Activated T-cell treated with anti-CD3 and anti-CD28 coated beads, Interleukin-2, amount 50 U/mL, for 72 hours (primary cell): Measurements from ENCODE around the gene CACNA1C. TPM values are rescaled to one million over a fixed set of nuclear protein-coding genes. Genes with fewer than 3 reads are reported as not detected.

Source experiments
- ATAC-seq, 2 donors: fragments of 150-1000 bp; cut with Tn5 transposase; replicated peaks in 1 of 2; 2 replicates each; pipeline ENCODE4 v1.10.0; 2021; ENCODE audit warnings: moderate library complexity in 2 of 2, mild to moderate bottlenecking in 1 of 2
- DNase-seq, 2 donors: peaks; one replicate each; pipeline ENCODE4 v3.0.0; 2021 to 2022; ENCODE audit warnings: mixed read lengths in 1 of 2
- H3K27ac Mint-ChIP-seq: one replicate; pipeline ENCODE4 v1.8.0; 2022; ENCODE audit warnings: mild to moderate bottlenecking, moderate library complexity, mixed read lengths
- H3K27me3 Mint-ChIP-seq: one replicate; pipeline ENCODE4 v1.8.0; 2022; ENCODE audit warnings: low read depth, mixed read lengths
- H3K36me3 Mint-ChIP-seq, 2 donors: one replicate each; pipeline ENCODE4 v1.8.0; 2022; ENCODE audit warnings: mixed read lengths in 2 of 2, mild to moderate bottlenecking in 1 of 2; ENCODE audit not compliant: insufficient read depth in 2 of 2
- H3K4me1 Mint-ChIP-seq: one replicate; pipeline ENCODE4 v1.8.0; 2022; ENCODE audit warnings: low read depth, mixed read lengths
- H3K4me3 Mint-ChIP-seq, 2 donors: one replicate each; pipeline ENCODE4 v1.8.0; 2022; ENCODE audit warnings: mild to moderate bottlenecking in 2 of 2, mixed read lengths in 2 of 2, moderate library complexity in 2 of 2
- H3K9me3 Mint-ChIP-seq, 2 donors: one replicate each; pipeline ENCODE4 v1.8.0; 2022; ENCODE audit warnings: mixed read lengths in 2 of 2
- total RNA-seq, 2 donors: library from RNA; stranded (reverse); gene quantifications; one replicate each; pipeline ENCODE4 v1.2.3, GENCODE V29; 2022

Gene CACNA1C
- total RNA-seq, 2 donors from 2014 or later, result 0.14 to 0.21 TPM

DNA sequence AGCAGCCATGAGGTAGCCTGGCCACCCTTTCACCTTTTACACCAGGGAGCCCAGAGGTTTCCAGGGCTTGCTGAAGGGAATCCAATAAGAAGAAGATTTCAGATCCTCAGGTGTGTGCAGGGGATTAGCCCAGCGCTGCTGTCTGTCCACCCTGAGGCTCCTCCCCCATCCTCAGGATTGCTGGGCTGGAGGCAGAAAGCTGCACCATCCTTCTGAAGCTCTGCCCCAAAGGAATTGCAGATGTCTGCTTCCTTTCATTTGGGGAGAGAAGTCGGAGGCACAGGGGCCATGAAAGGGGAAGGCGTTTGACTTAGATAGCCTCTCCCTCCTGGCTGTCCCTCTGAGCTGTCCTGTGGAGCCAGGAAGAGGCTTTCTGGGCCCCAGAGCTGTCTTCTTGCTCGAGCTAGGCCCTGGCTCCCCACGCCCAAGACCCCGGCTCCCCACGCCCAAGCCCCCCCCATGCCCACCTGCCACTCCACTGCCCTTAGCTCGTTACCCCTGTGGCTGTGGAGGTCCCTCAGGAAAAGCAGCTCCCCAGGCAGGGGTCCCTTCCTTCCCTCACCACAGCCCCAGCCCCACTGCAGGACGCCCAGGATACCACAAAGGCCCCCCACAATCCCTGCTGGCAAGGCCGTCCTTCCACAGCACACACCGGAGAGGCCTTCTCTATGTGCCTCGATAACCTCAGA lies 359.0 kb downstream of the CACNA1C start:
- H3K36me3 Mint-ChIP-seq, result no peaks in the 10 kb centered on the region
- no peaks in the 10 kb centered on the region for H3K9me3 Mint-ChIP-seq
- no peaks in the 10 kb centered on the region for H3K4me1 Mint-ChIP-seq
- no peak overlapping the region for H3K4me3 Mint-ChIP-seq
- no peaks in the 10 kb centered on the region for H3K27me3 Mint-ChIP-seq
- ATAC-seq, result no peak
- no peak overlapping the region for H3K27ac Mint-ChIP-seq
- no peak for DNase-seq

DNA sequence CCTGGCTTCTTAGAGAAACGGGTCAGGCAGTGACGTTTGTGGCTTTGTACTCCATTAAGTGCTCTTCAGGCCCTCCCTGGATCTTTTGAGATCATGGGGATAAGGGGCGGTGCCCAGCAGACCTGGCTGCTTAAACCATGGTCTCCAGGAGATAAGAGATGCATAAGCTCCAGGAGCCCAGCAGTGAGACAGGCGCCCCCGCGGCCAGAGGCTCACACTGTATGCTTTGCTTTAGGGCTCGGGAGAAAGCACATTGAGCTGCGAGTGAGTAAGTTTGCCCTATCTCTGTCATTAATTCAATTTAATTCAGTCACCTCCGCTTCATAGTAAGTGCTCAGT lies 359.5 kb downstream of the CACNA1C start:
- Mint-ChIP-seq H3K4me1 (no peaks in the 10 kb centered on the region), H3K27me3 (no peaks in the 10 kb centered on the region), H3K9me3 (no peaks in the 10 kb centered on the region), H3K36me3 (no peaks in the 10 kb centered on the region), H3K4me3 (no peak overlapping the region), H3K27ac (no peak overlapping the region)
- DNase-seq (no peak), ATAC-seq (no peak)

- Mint-ChIP-seq H3K9me3 (no peaks in the 10 kb centered on the region), H3K27me3 (no peaks in the 10 kb centered on the region), H3K4me3 (no peak overlapping the region), H3K27ac (no peak overlapping the region), H3K36me3 (no peaks in the 10 kb centered on the region), H3K4me1 (no peaks in the 10 kb centered on the region)
- DNase-seq (no peak), ATAC-seq (no peak)
Measured at GRCh38 chr12:2413301-2413700, 360.5 kb downstream of the CACNA1C start.

GRCh38 chr12:2413999-2414792 lies 361.4 kb downstream of the CACNA1C start:
- Mint-ChIP-seq H3K9me3 (no peaks in the 10 kb centered on the region), H3K27me3 (no peaks in the 10 kb centered on the region), H3K27ac (no peak overlapping the region), H3K4me1 (no peaks in the 10 kb centered on the region), H3K36me3 (no peaks in the 10 kb centered on the region), H3K4me3 (no peak overlapping the region)
- DNase-seq, result no peak
- ATAC-seq, result no peak

- no peak overlapping the region for H3K27ac Mint-ChIP-seq
- no peak overlapping the region for H3K4me3 Mint-ChIP-seq
- no peaks in the 10 kb centered on the region for H3K27me3 Mint-ChIP-seq
- no peak for ATAC-seq
- H3K4me1 Mint-ChIP-seq, result no peaks in the 10 kb centered on the region
- H3K9me3 Mint-ChIP-seq, result no peaks in the 10 kb centered on the region
- DNase-seq, result no peak
- no peaks in the 10 kb centered on the region for H3K36me3 Mint-ChIP-seq
Measured at GRCh38 chr12:2414810-2415567, 362.2 kb downstream of the CACNA1C start.

GRCh38 chr12:2415568-2415944 lies 362.8 kb downstream of the CACNA1C start:
- ATAC-seq, result no peak
- no peak for DNase-seq
- Mint-ChIP-seq H3K4me3 (no peak overlapping the region), H3K27me3 (no peaks in the 10 kb centered on the region), H3K36me3 (no peaks in the 10 kb centered on the region), H3K4me1 (no peaks in the 10 kb centered on the region), H3K27ac (no peak overlapping the region), H3K9me3 (no peaks in the 10 kb centered on the region)

DNA sequence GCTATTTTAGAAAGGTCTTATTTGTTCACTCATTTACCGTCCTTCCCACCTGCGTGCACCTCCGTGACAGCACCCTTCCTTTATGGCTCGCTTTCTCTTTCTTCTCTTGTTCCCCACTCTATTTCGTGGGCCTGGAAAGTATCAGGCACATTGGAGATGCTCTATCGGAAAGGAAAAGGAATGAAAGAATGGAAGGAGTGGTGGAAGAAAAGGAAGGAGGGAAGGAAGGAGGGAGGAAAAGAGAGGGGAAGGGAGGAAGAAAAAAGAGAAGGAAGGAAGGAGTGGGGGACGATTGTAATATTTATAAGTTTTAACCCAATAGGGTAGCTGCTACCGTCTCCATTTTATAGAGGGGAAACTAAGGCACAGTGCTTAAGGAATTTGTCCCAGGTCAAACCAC lies 363.4 kb downstream of the CACNA1C start:
- H3K36me3 Mint-ChIP-seq, result no peaks in the 10 kb centered on the region
- ATAC-seq, result no peak
- no peaks in the 10 kb centered on the region for H3K27me3 Mint-ChIP-seq
- H3K9me3 Mint-ChIP-seq, result no peaks in the 10 kb centered on the region
- H3K27ac Mint-ChIP-seq, result no peak overlapping the region
- no peaks in the 10 kb centered on the region for H3K4me1 Mint-ChIP-seq
- DNase-seq, result no peak
- no peak overlapping the region for H3K4me3 Mint-ChIP-seq

DNA sequence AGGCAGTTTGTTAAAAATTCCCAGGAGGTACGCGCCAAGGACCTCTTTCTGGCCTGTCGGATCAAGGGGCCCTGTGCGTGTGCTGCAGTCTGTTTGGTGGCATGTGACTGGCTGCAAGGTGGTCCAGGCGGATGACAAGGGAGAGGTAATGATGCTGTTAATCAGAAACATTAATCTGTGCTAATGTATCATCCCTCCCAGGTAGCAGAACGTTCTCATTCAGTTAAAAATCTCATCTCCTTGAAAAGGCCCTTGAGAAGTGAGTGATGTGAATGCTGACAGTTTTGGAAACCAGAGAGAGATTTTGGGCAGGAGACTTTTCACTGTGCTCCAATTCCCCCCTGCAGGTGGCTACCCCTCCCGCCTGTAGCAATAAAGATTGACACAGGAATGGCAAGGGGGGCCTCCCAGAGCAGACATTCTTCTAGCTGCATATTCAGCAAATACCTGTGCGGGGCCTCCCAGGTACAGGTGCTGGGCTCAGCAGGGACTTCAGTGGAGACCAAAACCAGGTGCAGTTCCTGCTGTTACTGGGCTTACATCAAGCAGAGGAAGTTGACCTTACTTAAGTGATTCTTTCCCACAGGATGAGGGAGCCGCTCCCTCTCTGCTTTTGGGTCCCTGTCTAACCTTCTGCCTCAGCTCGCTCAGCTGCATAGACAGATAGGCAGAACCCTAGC lies 364.8 kb downstream of the CACNA1C start:
- H3K9me3 Mint-ChIP-seq, result no peaks in the 10 kb centered on the region
- no peak overlapping the region for H3K27ac Mint-ChIP-seq
- no peaks in the 10 kb centered on the region for H3K36me3 Mint-ChIP-seq
- ATAC-seq (no peak), DNase-seq (no peak)
- no peaks in the 10 kb centered on the region for H3K27me3 Mint-ChIP-seq
- H3K4me3 Mint-ChIP-seq, result no peak overlapping the region
- no peaks in the 10 kb centered on the region for H3K4me1 Mint-ChIP-seq

- no peak overlapping the region for H3K27ac Mint-ChIP-seq
- H3K36me3 Mint-ChIP-seq, result no peaks in the 10 kb centered on the region
- ATAC-seq (no peak), DNase-seq (no peak)
- no peaks in the 10 kb centered on the region for H3K27me3 Mint-ChIP-seq
- no peaks in the 10 kb centered on the region for H3K9me3 Mint-ChIP-seq
- no peak overlapping the region for H3K4me3 Mint-ChIP-seq
- H3K4me1 Mint-ChIP-seq, result no peaks in the 10 kb centered on the region
Measured at GRCh38 chr12:2418579-2418978, 365.8 kb downstream of the CACNA1C start.

DNA sequence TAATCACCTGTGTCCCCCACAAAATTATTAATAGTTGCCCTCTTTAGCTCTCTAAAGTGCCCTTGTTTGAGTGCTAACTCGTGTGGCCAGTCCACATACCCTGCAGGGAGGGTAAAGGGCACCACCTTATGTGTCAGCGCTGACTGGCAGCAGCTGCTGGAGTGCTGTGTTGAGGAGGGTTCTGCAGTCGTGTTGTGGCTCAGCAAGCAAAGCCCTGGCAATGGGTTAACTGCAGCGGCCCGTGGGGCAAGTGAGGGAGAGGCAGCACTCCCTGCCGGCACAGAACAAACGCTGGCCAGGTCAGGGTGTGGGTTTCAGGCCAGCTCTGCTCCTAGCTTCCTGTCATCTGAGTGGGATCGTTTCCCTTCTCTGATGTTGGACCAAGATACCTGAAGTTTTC lies 369.8 kb downstream of the CACNA1C start:
- Mint-ChIP-seq H3K4me3 (no peak overlapping the region), H3K27me3 (no peaks in the 10 kb centered on the region), H3K27ac (no peak overlapping the region), H3K4me1 (no peaks in the 10 kb centered on the region), H3K9me3 (peaks cover 2% of the 10 kb centered on the region in 2 donors), H3K36me3 (no peaks in the 10 kb centered on the region)
- ATAC-seq (no peak), DNase-seq (no peak)

GRCh38 chr12:2429032-2429431 lies 376.2 kb downstream of the CACNA1C start:
- DNase-seq (no peak), ATAC-seq (no peak)
- Mint-ChIP-seq H3K4me1 (no peaks in the 10 kb centered on the region), H3K4me3 (no peak overlapping the region), H3K27me3 (no peaks in the 10 kb centered on the region), H3K36me3 (no peaks in the 10 kb centered on the region), H3K27ac (no peak overlapping the region), H3K9me3 (peaks cover 2% of the 10 kb centered on the region in 2 donors)

DNA sequence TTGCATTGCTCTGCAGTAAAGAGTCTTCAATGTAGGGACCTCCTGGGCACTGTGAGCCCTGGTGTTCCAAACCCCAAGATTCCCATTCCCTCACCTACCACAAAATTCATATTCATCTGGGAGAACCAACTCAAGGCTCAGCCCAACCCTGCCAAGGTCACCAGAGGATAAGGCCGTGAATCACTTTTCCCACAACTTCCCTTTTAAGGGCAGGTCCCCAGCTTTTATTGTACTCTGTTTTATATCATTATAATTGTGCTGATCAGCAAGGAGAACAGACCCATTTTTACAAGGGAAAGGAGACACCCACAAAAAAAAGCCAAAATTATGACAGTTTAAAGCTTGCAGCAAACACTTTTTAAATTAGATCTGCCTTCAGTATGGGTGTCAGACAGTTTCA lies 379.0 kb downstream of the CACNA1C start:
- DNase-seq (no peak), ATAC-seq (no peak)
- Mint-ChIP-seq H3K27ac (no peak overlapping the region), H3K9me3 (no peaks in the 10 kb centered on the region), H3K27me3 (no peaks in the 10 kb centered on the region), H3K4me1 (no peaks in the 10 kb centered on the region), H3K4me3 (no peak overlapping the region), H3K36me3 (no peaks in the 10 kb centered on the region)

GRCh38 chr12:2432856-2433255 lies 380.1 kb downstream of the CACNA1C start:
- Mint-ChIP-seq H3K4me1 (no peaks in the 10 kb centered on the region), H3K9me3 (peaks cover 0 to 5% of the 10 kb centered on the region in 2 donors), H3K27me3 (no peaks in the 10 kb centered on the region), H3K27ac (no peak overlapping the region), H3K4me3 (no peak overlapping the region), H3K36me3 (peaks cover 0 to 2% of the 10 kb centered on the region in 2 donors)
- DNase-seq (no peak), ATAC-seq (no peak)
